ENCODE data around the gene GNAL.

GRCh38 chr18:11665587-11665986, 23.5 kb upstream of the GNAL start:
- TF ChIP-seq EZH2 (IDR thresholded peaks at IDR 0.05; ENCODE audit: borderline replicate concordance, low read depth, low read length, severe bottlenecking) = no peak
- TF ChIP-seq CTCF (IDR thresholded peaks at IDR 0.05; ENCODE audit: borderline replicate concordance, extremely low read depth, low read length, poor library complexity, severe bottlenecking) = no peak

All from DND-41 (cell line).